BJ (cell line): ENCODE results near the gene MAEL. TPM values are rescaled to one million over a fixed set of nuclear protein-coding genes. Genes with fewer than 3 reads are reported as not detected.

ENCODE experiments used
- CTCF ChIA-PET: fragments of 350-600 bp; formaldehyde crosslinking; extraction: SDS; loops from one replicate; lab custom pipeline; 2021; ENCODE audit warnings: antibody characterized with exemption, inconsistent platforms; lab: Yijun Ruan, JAX
- POLR2A ChIA-PET: fragments of 300-600 bp; sonication (Branson Sonifier 250); formaldehyde crosslinking; extraction: SDS; loops from one replicate; lab custom pipeline; 2021; ENCODE audit warnings: antibody characterized with exemption; lab: Charles Lee
- DNase-seq: peaks from one replicate; pipeline ENCODE4 v3.0.0-alpha.2; 2011; ENCODE audit warnings: low read depth
- H3K27me3 ChIP-seq: 2 replicates; pipeline ENCODE4 v1.6.0; 2011; ENCODE audit warnings: low read length; ENCODE audit not compliant: control insufficient read depth, insufficient read depth
- H3K36me3 ChIP-seq: 2 replicates; pipeline ENCODE4 v1.5.1; 2011; ENCODE audit warnings: low read length; ENCODE audit not compliant: control insufficient read depth, insufficient read depth
- H3K4me3 ChIP-seq: 2 replicates; pipeline ENCODE4 v1.5.1; 2011; ENCODE audit warnings: low read depth, mild to moderate bottlenecking, control low read depth, low read length
- CTCF ChIP-seq: IDR thresholded peaks from 2 replicates; pipeline ENCODE4 v1.5.1; 2011; ENCODE audit warnings: low read depth, mild to moderate bottlenecking, control low read depth, inconsistent platforms, low read length, moderate library complexity; ENCODE audit not compliant: insufficient read depth
- polyA minus RNA-seq: library from RNA; depleted of rRNA, polyadenylated mRNA; stranded (reverse); fragments of >200 nt; gene quantifications from 2 replicates; pipeline ENCODE4 v1.2.3, GENCODE V29; 2011; rRNA and poly(A)+ RNA removed
- polyA plus RNA-seq: library from polyadenylated mRNA; depleted of rRNA; stranded (reverse); fragments of >200 nt; gene quantifications from 2 replicates; pipeline ENCODE4 v1.2.3, GENCODE V29; 2011; rRNA removed

MAEL gene
- not detected in 2 replicates for polyA plus RNA-seq
- not detected in 2 replicates for polyA minus RNA-seq

- H3K27me3 ChIP-seq: no peaks in the 10 kb centered on the region
- no peaks in the 10 kb centered on the region for H3K36me3 ChIP-seq
- TF ChIP-seq CTCF: no peak
- ChIA-PET CTCF (no interaction called here), POLR2A (no interaction called here)
- H3K4me3 ChIP-seq: no peak within 1 kb of the TSS
- DNase-seq: no peak
Observed at GRCh38 chr1:166988974-166989515, at the start of gene MAEL. Gene MAEL, plus strand, starts transcription at chr1:166989280. Its CDS starts 73 bp downstream, at chr1:166989353.

- DNase-seq: no peak
- Histone ChIP-seq H3K4me3 (no peak overlapping the region), H3K27me3 (peaks cover 4% of the 10 kb centered on the region; the same call in 1 of the 2 replicates), H3K36me3 (no peaks in the 10 kb centered on the region)
- ChIA-PET CTCF (interaction anchor here (1.0 to 1.1 kb wide), 4 partner anchors 8 to 120 kb away, joined by 3 to 5 read pairs (median 3); no protein-coding TSS in a partner anchor), POLR2A (no interaction called here)
- no peak for TF ChIP-seq CTCF
Observed at GRCh38 chr1:166939741-166940375, 49.2 kb upstream of the MAEL start.

- ChIA-PET POLR2A (no interaction called here), CTCF (interaction anchor here (0.9 to 1.0 kb wide), 2 partner anchors 114 to 271 kb away, joined by 3 read pairs; no protein-coding TSS in a partner anchor)
- Histone ChIP-seq H3K27me3 (peaks cover 7% of the 10 kb centered on the region), H3K36me3 (no peaks in the 10 kb centered on the region), H3K4me3 (no peak overlapping the region)
- no peak for TF ChIP-seq CTCF
- DNase-seq: no peak
Observed at GRCh38 chr1:166944186-166944967, 44.7 kb upstream of the MAEL start.

DNA sequence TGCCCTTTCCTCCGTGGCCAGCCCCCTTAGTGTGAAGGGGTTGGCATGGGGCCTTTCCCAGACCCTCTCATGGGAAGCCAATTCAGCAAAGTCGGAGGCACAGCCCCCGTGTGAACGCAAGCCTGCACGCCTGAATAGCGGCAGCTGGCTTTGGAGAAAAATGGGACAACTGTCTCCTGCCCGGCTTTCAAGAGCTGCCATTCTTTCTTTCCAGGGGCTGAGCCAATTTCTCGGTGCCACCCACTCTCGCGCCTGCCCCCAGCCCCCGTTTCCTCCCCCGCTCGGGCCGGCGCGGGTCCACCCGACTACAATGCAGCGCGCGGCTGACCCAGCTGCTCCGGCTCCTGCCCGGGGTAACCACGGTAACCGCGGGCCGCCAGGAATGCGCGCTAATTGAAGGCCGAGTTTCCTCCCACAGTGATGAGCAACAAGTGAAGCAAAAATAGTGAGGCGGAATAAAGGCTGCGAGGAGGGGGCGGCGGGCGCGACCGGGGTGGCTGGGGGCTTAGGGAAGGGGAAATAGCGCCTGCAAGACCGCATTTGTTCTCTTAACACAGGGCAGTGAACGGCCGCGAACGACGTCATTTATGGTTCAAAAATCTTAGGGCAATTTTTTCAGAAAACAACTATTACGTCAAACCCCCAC, 41.6 kb upstream of the MAEL start:
- DNase-seq: no peak
- TF ChIP-seq CTCF: no peak
- H3K4me3 ChIP-seq: peak overlapping the region; percentile 14; the same call in 1 of the 2 replicates
- no peaks in the 10 kb centered on the region for H3K36me3 ChIP-seq
- peaks cover 7% of the 10 kb centered on the region for H3K27me3 ChIP-seq
- POLR2A ChIA-PET: no interaction called here
- CTCF ChIA-PET: interaction anchor here (1.5 kb wide), 1 partner anchor 64 kb away, joined by 3 read pairs; no protein-coding TSS in a partner anchor
